HG03439 (cell line): ENCODE results near the gene PASK.

Experiments
- ATAC-seq: cut with Tn5 transposase; IDR thresholded peaks from one replicate; pipeline ENCODE4 v1.9.1; 2021; ENCODE audit warnings: mild to moderate bottlenecking, moderate library complexity; ENCODE audit not compliant: unreplicated experiment

Gene PASK

DNA sequence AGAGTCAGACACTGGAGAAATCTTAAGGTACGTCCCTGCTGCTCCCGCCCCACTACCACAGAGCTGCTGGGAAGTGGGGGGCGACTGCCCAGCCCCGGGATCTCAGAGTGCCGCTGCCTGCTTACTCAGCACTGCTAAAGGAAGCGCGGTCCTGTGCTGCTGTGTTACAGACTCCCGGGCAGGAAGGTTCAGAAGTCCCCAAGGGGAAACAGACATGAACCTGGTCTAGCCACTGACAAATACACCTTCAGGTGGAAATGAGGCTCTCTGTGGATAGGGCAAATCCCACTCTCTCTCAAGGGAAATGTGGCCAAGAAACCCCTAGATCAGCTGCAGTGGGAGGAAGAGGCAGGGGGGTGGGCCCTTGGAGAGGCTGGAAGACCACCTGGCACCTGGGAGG lies 60.9 kb downstream of the PASK start:
- ATAC-seq, result peak; percentile 32

DNA sequence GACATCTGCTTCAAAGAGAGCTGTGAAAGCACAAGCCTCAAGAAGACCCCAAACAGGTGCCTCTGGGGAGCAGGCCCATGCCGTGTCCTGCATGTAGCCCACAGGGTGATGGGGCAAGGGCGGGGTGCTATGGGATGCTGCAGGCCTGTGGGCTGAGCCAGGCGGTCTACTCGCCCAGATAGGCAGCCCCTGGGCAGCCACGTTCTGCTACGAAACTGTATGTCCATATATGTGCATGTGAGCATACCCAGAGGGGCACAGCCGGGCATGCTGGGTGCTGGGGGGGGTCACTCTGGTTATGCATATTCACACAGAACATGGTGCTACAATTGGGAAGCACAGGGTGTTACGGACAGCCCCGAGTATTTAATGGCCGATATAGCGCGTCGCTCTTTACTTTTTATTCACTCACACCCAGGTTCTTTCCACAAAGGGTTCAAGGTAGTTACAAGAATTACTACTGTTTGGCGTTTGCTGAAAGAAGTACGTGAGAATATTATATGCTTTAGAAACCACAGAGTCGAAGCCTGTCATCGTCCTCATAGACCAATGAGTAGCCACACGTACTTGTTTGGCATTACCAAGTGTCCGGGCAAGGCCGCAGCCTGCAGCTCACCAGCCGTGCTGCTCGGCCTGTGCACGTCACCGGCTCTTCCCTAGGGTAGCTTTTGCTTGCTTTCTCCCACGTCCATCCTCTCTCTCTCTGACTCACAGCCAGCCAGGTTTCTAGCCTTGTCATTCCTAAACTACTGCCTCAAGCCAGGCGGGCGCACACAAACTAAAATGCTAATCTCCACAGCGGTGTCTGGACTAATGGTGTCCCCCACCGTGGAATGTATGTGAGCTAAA lies 61.6 kb downstream of the PASK start:
- peak; percentile 72 for ATAC-seq

DNA sequence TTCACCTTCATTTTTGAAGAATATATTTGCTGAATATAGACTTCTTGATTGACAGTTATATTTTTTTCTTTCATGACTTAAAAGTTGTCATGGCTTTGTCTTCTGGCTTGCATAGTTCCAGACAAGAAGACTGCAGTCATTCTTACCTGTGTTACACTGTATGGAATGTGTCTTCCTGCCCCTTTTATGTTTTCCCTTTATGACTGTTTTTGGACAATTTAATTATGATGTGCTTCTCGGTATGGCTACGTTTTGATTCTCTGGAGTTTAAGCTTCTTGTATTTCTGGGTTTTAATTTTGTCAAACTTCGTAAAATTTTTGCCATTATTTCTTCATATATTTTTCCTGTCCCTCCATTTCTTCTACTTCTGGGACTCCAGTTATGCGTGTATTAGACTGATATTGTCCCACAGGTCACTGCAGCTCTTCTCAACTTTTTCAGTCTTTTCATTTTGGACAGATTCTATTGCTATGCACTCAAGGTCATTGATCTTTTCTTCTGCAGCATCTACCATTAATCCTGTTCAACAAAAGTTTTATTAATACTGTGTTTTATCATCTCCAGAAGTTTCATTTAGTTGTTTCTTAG lies 64.3 kb downstream of the PASK start:
- ATAC-seq, result no peak

DNA sequence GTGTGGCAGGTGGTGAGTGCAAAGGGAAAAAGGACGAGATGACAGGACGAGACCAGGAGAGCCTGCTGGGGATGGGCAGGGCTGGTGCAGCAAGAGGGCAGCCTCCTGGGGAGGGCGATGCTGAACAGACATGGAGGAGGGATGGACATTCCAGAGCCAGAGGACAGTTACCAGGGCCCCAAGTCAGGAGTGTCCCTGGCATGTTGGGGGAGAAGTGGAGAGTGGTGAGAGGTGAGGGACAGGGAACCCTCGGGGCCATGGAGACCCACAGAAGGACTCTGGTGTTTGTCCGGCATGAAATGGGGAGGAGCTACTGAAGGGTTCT lies 66.2 kb downstream of the PASK start:
- no peak for ATAC-seq

DNA sequence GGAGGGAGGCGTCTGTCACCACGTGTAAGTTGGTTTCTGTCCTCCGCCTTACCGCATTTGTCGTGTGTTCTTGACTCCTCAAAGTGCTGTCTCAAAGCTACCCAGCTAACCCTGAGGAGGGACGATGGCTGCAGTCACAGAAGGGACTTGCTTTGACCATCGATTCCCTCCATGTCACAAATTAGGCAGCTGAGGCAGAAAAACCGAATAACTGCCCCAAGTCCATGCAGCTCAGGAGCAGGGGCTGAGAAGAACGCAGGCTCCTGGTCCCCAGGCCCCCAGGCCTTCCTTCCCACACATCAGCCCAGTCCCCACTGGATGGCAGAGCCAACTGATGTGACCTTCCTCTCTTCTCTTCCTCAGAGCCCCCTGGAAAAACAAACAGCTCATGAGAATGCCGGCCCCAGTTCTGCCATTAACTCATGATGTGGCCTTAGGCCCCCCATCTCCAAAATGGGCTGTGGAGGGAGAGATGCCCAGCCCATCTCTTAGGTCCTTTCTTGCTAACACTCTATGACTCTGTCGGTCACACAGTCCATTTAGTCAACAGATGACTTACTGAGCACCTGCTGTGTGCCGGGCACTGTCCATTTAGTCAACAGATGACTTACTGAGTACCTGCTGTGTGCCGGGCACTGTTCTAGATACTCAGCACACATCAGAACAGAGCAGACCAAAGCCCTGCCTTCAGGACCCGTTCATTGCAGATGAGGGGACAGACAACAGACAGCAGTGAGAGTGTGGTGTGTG lies 66.8 kb downstream of the PASK start:
- no peak for ATAC-seq

DNA sequence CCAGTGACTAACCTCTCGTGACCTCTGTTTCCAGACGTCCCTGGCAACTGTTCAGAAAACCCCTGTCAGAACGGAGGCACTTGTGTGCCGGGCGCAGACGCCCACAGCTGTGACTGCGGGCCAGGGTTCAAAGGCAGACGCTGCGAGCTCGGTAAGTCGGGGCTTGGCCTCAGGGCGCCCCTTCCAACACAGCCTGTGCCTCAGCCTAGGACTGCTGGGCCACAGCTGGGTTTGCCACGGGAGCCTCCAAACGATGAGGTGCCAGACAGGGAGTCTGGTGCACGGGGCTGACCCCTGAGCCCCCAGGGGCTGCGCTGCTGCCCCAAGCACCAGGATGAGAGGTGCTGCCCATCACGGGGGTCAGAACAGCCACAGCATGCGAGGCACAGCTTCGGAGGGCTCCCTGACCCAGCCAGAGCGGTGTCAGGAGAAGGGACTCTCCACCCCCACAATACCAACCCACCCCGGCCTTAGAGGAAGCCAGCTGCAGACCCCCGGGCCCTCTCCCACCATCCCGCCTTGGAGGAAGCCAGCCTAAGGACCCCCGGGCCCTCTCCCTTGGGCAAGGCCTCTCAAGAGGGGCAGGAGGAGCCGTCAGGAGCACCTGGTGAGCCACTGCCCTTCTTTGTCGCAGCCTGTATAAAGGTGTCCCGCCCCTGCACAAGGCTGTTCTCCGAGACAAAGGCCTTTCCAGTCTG lies 67.5 kb downstream of the PASK start:
- ATAC-seq, result no peak

DNA sequence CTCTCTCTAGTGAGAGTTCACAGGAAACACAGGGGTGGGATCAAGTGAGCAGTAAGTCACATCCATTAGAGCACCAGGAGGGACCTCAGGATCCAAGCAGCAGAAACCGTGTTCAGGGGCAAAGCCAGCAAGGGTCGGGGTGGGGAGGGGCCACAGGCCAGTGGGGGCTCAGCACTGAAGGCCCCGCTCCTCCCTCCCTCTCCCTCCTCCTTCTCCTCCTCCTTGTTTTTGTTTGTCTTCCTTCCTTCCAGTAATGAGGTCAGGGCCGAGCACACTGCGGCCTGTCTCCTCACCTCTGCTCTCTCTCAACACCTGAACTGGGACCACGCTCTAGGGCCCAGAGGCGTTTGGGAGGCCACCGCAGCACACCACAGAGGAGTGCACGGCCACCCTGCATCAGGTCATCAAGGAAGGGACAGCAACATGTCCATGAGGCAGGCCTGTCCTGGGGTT lies 68.1 kb downstream of the PASK start:
- no peak for ATAC-seq

DNA sequence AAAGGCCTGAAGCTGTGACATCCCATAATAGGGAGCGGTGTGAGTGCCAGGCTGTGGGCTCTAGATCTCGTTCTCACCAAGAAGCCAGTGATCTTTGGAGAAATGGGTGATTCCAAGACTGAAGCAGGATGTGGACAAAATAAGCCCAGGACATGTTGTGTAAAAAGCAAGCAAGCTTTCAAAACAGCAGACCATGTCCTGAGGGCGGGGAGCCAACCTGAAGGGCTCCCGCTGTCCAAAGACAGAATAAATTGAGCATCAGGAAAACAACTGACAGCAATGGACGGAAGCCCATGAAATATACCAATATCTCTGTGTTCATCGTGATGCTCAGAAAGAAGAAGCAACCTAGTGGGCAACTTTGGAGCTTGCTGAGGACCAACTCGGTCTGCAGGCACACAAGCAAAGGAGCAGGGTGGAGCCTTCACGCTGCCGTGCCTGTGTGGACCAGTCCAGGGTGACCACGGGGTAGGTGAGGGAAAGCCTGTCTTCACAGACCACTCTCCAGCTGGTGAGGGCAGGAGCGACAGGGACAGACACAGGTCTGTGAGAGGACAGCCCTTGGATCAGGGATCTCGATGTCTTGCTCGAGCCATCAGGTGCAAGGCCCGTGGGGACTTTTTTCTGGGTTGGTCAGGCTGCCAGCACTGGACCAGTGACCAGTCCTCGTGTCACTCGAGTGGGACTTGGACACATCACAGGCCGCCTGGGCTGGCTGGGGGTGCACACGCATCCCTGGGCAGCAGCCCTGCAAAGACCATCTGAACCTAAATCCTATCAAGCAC lies 68.7 kb downstream of the PASK start:
- ATAC-seq, result no peak

DNA sequence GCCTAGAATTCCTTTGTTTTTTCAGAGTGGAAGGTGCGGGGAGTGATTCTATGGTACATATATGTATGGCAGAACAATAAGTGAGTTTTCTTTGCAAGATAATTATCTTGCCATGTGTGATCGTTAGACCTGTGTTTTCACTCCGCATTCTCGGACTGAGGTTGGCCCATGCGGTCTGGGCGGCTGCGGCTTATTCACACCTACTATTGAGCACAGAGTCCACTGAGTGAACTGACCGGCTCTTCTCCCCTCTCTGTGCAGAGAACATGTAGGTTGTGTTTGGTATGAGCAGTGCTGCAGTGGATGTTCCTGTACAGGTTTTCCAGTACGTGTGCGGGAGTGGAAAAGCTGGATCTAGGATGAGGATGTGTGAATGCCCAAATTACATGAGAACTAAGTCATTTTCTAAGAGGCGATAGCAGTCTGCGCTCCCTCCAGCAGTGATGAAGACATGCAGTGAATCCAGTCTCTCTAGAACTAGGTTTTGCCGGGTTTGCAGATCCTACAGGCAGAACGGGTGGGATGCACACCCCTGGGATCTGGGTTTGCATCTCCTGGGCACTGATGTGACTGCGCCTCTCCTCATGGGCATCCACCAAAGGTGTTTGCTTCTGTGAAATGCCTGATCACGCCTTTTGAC lies 74.3 kb downstream of the PASK start:
- ATAC-seq, result no peak

DNA sequence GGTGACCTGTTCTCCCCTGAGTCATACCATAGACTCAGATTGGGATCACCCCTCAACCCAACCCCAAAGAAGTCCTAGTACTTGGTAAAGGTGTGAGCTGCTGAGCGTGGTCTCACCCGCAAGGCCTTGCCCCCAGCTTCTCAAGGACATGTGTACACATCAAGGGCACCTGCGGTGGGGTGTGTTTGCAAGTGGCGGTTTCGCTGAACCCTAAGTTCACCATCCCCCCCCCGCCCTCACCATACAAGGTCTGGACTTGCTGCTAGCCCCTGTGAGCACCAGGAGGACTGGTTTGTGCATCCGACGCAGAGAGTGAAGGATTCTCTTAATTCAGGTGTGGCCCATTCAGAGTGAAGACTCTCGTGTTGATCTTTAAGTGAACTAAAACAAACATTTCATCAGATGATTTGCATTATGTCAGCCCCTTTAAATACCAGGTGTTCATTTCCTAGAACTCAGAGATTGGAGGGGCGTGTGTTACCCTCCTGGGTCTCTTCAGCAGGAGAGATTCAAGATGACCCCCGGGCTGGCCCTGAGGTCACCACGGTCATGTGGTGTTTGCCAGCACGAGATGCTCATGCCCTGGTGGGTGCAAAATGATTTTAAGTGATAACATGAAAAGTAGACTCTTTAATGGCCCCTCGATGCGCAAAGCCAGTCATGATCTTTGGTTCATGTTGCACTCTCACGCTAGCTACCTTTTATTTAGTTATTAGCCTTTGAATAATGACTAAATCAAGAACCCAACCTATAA lies 75.0 kb downstream of the PASK start:
- ATAC-seq, result no peak

DNA sequence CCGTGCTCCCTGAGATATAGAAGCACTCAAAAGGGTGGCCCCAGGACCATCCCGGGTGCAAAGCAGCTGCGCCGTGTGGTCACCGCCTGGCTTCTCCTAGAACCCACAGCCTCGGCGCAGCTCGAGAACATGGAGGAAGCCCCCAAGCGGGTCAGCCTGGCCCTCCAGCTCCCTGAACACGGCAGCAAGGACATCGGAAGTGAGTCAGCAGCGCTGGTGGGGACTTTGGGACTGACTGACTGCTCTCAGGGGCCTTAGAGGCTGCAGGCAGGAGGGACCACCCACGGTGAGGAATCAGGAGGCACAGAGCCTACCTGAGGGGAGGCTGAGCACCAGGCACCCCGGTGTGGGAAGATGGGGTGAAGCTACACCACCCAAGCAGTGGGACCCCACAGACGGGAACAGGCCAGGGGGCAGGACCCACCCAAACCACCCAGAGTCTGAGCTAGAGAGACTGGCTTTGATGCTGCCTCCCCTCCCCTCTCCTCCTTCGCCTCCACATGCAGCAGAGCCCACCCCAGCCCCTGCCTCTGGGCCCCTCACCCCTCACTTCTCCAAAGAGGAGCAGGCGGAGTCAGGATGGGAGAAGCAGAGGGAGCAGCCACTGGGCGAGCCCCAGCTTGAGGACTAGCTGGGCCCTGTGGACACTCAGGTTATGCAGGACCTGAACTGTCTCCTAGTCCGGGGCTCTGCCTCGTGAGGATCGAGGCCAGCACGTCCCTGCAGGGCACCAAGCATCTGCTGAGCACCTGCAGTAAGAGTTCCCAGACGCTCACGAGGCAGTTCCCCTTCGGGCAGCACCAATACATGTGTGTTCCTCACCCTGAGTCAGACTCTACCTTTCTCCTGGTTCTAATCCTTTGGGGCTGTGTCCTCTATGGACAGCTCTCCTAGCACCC lies 75.9 kb downstream of the PASK start:
- ATAC-seq, result no peak

DNA sequence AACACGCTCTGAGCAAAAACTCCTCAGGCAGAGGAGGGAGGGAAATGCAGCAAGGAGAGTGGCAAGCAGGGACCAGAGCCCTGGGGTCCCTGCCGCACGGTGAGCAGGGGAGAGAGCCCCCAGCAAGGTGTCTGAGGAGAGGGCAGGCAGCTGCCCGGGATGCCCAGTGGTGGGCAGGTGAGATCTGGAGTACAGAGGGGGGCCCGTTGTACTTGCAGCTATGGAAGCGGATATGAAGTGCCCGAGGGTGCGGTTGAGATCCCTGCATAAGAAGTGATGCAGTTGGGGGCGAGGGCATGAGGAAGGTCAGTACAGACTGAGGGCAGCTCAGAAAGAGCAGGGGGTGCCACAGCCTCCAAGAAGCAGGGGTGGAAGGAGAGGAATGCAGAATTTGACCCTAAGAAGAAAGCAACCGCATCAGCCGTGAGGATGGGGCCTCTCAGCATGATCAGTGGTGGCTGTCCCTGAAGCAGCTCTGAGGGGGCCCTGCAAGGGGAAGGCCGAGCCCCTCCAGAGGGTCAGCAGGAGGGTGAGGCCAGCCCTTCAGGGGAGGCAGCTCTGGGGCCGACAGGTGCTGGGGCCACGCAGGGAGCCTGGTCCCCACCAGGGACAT lies 76.6 kb downstream of the PASK start:
- ATAC-seq, result no peak

DNA sequence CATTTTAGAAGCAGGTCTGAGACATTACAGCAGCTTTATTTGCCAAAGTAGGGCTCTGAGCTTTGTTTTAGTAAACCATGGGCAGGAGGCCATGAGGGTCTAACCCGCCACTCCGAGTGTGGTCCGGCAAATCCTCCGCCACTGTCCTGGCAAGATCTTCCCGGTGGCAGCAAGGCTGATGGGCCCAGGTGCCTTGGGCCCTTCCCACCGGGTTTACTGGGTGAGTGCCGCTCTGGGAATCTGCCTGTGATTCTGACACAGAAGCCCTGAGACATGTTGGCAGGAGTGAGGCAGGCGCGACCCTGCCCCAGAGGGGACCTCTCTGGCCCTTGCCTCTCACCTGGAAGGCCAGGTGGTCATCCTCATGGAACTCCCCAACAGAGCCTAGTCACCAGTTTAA lies 77.1 kb downstream of the PASK start:
- no peak for ATAC-seq

DNA sequence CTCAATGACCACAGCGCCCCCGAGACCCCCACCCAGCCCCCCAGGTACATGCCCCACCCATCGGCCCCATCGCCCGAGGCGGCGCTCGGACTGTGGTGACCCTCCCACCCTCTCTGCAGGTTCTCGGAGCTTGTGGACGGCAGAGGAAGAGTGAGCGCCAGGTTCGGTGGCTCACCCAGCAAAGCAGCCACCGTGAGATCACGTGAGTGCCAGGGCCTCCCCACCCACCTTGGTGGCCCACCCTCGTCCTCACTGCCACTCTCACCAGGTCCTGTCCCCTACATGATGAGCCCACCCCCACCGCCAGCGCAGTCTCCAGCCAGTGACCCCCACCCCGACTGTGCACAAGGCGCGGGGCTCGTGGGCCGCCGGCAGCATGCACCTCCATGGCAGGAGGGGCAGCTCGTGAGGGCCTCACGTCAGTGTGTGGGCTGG lies 77.6 kb downstream of the PASK start:
- ATAC-seq, result no peak

DNA sequence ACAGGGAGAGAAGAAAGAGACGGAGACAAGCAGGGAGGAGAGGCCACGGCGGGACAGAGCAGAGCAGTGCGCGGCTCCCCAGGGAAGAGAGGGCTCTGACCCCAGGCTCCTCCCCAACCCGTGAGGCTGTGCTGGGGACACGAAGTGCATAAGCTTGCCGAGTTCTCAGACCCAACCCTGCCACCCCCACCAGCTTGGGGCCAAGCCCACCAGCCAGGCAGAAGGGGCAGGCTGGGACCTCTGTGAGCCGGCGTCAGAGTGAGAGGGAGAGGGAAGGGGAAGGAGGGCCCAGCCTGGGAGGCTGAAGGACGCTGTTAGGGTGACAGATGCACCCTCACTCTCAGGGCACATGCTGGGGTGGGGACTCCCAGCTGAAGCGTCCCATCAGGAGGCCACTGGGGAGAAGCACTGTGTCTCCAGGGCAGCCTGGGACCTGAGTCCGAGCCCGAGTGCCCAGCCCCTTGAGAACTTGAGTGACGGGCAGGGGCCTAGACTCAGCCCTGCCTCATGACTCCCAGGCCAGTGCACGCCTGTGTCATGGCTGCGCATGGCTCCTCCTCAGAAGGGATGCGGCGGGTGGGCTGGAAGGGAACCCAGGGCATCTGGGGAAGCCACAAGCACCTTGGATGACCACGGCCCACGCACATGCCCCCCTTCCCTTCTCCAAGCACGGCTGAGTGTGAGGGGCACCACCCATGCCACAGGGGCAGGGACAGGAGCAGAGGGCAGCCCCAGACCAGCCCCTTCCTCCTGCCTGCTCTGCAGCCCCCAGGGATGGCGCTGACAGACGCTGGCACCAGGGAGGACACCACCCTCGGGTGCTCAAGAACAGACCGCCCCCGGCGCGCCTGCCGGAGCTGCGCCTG lies 78.2 kb downstream of the PASK start:
- ATAC-seq, result no peak

DNA sequence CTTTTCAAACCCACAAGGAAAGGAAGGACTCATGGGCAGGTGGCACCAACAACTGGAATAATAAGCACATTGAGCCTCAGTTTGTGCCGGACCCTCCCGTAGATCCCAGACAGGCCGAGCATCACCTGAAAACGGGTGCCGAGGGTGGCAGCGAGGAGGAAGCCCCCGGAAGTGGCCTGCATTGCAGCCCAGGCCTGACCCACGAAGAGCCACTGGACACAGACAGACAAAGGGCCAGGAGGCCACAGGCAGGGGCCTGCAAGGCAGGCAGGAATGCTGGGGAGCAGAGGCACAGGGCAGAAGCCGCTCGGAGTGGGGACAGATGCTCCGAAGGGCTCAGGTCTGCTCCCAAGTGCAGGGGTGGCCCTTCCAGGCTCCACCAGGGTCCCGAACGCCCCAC lies 78.9 kb downstream of the PASK start:
- ATAC-seq, result no peak

DNA sequence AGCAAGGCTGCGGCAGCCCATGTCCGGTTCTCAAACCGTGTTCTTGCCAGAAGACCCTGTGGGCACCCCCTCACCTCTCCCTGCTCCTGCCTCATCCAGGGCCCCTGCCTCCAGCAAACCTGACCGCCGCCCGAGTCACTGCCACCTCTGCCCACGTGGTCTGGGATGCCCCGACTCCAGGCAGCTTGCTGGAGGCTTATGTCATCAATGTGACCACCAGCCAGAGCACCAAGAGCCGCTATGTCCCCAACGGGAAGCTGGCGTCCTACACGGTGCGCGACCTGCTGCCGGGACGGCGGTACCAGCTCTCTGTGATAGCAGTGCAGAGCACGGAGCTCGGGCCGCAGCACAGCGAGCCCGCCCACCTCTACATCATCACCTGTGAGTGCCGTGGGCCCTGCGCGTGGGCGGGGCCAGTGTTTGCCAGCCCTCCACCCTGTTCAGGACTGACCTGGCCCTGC lies 79.4 kb downstream of the PASK start:
- ATAC-seq, result no peak
